Measurements from ENCODE around the gene POU2F3. TPM values are rescaled to one million over a fixed set of nuclear protein-coding genes. Genes with fewer than 3 reads are reported as not detected.

Gene POU2F3
- total and polyA plus RNA-seq, 2 of the 13 experiments (the other 11 are each of a cell fraction or from before 2014, with no cell fraction given), result not detected

- TF ChIP-seq KIAA2018 (CRISPR knock-in tag; IDR thresholded peaks at IDR 0.05; ENCODE audit: borderline replicate concordance) (no peak), ATF1 (CRISPR knock-in tag; IDR thresholded peaks at IDR 0.05) (no peak), ZSCAN5A (CRISPR knock-in tag; IDR thresholded peaks at IDR 0.05; ENCODE audit: borderline replicate concordance) (peak; percentile 32; the same call in 1 of the 2 replicates), IRF2 (CRISPR knock-in tag; IDR thresholded peaks at IDR 0.05) (peak; percentile 61; the same call in 1 of the 2 replicates), ZNF768 (CRISPR knock-in tag; IDR thresholded peaks at IDR 0.05) (peak; percentile 58; the same call in 1 of the 2 replicates), ZNF275 (CRISPR knock-in tag; IDR thresholded peaks at IDR 0.05; ENCODE audit: borderline replicate concordance) (0 out of 2 replicates have a peak, but pooled peaks have one; percentile 26), TARDBP (CRISPR knock-in tag; IDR thresholded peaks at IDR 0.05) (peak; percentile 72; the same call in 1 of the 2 replicates), ZNF83 (CRISPR knock-in tag; IDR thresholded peaks at IDR 0.05; ENCODE audit: borderline replicate concordance) (no peak), ZNF770 (CRISPR knock-in tag; IDR thresholded peaks at IDR 0.05) (0 out of 2 replicates have a peak, but pooled peaks have one; percentile 20), ZNF879 (CRISPR knock-in tag; IDR thresholded peaks at IDR 0.05) (no peak), ZNF598 (CRISPR knock-in tag; IDR thresholded peaks at IDR 0.05; ENCODE audit: borderline replicate concordance) (peak; percentile 37; the same call in 1 of the 2 replicates), ZNF468 (CRISPR knock-in tag; IDR thresholded peaks at IDR 0.05) (no peak), ZBTB44 (CRISPR knock-in tag; IDR thresholded peaks at IDR 0.05) (no peak)
Measured at GRCh38 chr11:120192831-120193625, 46.9 kb upstream of the POU2F3 start (continued).
